GM23338 (cell line): ENCODE results near the gene YIF1A. TPM values are rescaled to one million over a fixed set of nuclear protein-coding genes. Genes with fewer than 3 reads are reported as not detected.
A peak's percentile ranks its signal among the peaks of the same experiment; 100 is the strongest.

Experiments used
- ATAC-seq: fragments of 200-7000 bp; cut with Tn5 transposase; 3 replicates; pipeline ENCODE4 v1.9.1; 2020
- DNase-seq: peaks from one replicate; pipeline ENCODE4 v3.0.0-alpha.2; 2015; ENCODE audit warnings: low spot score
- H2AFZ ChIP-seq: fragments of 200-600 bp; sonication (generic); 2 replicates; pipeline ENCODE4 v1.8.0; 2016; ENCODE audit warnings: antibody characterized with exemption, mild to moderate bottlenecking, moderate library complexity
- H3F3A ChIP-seq: fragments of 200-600 bp; sonication (generic); replicated peaks from 2 replicates; pipeline ENCODE4 v1.8.0; 2017; ENCODE audit warnings: antibody characterized with exemption, mixed run types, low read depth
- H3K27ac ChIP-seq: fragments of 200-600 bp; sonication (generic); 2 replicates; pipeline ENCODE4 v1.6.1; 2016; ENCODE audit warnings: low read depth
- H3K27me3 ChIP-seq: fragments of 200-600 bp; sonication (generic); 2 replicates; pipeline ENCODE4 v1.8.0; 2016; ENCODE audit warnings: mild to moderate bottlenecking, mixed run types, moderate library complexity; ENCODE audit not compliant: insufficient read depth
- H3K36me3 ChIP-seq: fragments of 200-600 bp; sonication (generic); 2 replicates; pipeline ENCODE4 v1.8.0; 2016; ENCODE audit warnings: mild to moderate bottlenecking; ENCODE audit not compliant: insufficient read depth
- H3K4me1 ChIP-seq: fragments of 200-600 bp; sonication (generic); 2 replicates; pipeline ENCODE4 v1.8.0; 2016; ENCODE audit warnings: mild to moderate bottlenecking, moderate library complexity; ENCODE audit not compliant: insufficient read depth
- H3K4me2 ChIP-seq: fragments of 200-600 bp; sonication (generic); 2 replicates; pipeline ENCODE4 v1.7.1; 2017; ENCODE audit warnings: mixed run types
- H3K4me3 ChIP-seq: fragments of 200-600 bp; sonication (generic); 2 replicates; pipeline ENCODE4 v1.6.1; 2016; ENCODE audit warnings: mixed run types
- H3K79me2 ChIP-seq: fragments of 200-600 bp; sonication (generic); replicated peaks from 2 replicates; pipeline ENCODE4 v1.8.0; 2017; ENCODE audit warnings: mild to moderate bottlenecking; ENCODE audit not compliant: insufficient read depth
- H3K9me2 ChIP-seq: fragments of 200-600 bp; sonication (generic); 2 replicates; pipeline ENCODE4 v1.8.0; 2017; ENCODE audit not compliant: insufficient read depth
- H4K20me1 ChIP-seq: fragments of 200-600 bp; sonication (generic); replicated peaks from 2 replicates; pipeline ENCODE4 v1.8.0; 2017; ENCODE audit warnings: mild to moderate bottlenecking; ENCODE audit not compliant: insufficient read depth
- H3K27ac Mint-ChIP-seq: 2 replicates; pipeline ENCODE4 v1.8.0; 2020; ENCODE audit warnings: inconsistent platforms, mild to moderate bottlenecking, moderate library complexity, mixed read lengths
- H3K27me3 Mint-ChIP-seq: 3 replicates; pipeline ENCODE4 v1.8.0; 2022; ENCODE audit warnings: low read depth, mild to moderate bottlenecking, moderate library complexity, mixed read lengths, inconsistent platforms; ENCODE audit not compliant: insufficient read depth, poor library complexity
- H3K36me3 Mint-ChIP-seq: 3 replicates; pipeline ENCODE4 v1.8.0; 2021; ENCODE audit warnings: low read depth, mild to moderate bottlenecking, inconsistent platforms, moderate library complexity, mixed read lengths
- H3K4me1 Mint-ChIP-seq: 3 replicates; pipeline ENCODE4 v1.8.0; 2020; ENCODE audit warnings: mild to moderate bottlenecking, inconsistent platforms, mixed read lengths
- H3K4me3 Mint-ChIP-seq: 3 replicates; pipeline ENCODE4 v1.8.0; 2021; ENCODE audit warnings: moderate library complexity, mild to moderate bottlenecking, inconsistent platforms, mixed read lengths
- H3K9me3 Mint-ChIP-seq: 3 replicates; pipeline ENCODE4 v1.8.0; 2020; ENCODE audit warnings: moderate library complexity, mild to moderate bottlenecking, inconsistent platforms, mixed read lengths
- CREB1 ChIP-seq: fragments of 250-450 bp; sonication (Bioruptor Pico); IDR thresholded peaks from 2 replicates; pipeline ENCODE4 v1.5.0; 2020; ENCODE audit warnings: low read depth, mild to moderate bottlenecking, moderate library complexity
- EZH2 ChIP-seq: fragments of 200-600 bp; sonication (generic); IDR thresholded peaks from one replicate; pipeline ENCODE4 v1.8.0; 2017; ENCODE audit warnings: antibody characterized with exemption, mild to moderate bottlenecking, low read depth; ENCODE audit not compliant: unreplicated experiment
- EZH2phosphoT487 ChIP-seq: fragments of 200-600 bp; sonication (generic); IDR thresholded peaks from one replicate; pipeline ENCODE4 v1.8.1; 2018; ENCODE audit warnings: antibody characterized with exemption; ENCODE audit not compliant: unreplicated experiment
- JUNB ChIP-seq: IDR thresholded peaks from one replicate; pipeline ENCODE4 v1.6.1; 2016; ENCODE audit warnings: antibody characterized with exemption; ENCODE audit not compliant: unreplicated experiment
- NANOG ChIP-seq: IDR thresholded peaks from 2 replicates; pipeline ENCODE4 v1.6.1; 2016; ENCODE audit warnings: antibody characterized with exemption, borderline replicate concordance
- POLR2AphosphoS5 ChIP-seq: IDR thresholded peaks from 2 replicates; pipeline ENCODE4 v1.6.1; 2016; ENCODE audit warnings: antibody characterized with exemption, low read depth
- polyA plus RNA-seq: library from polyadenylated mRNA; unstranded; fragments of >200 nt; fragmentation: Nextera tagmentation; extraction: Ambion mirVana; gene quantifications from 2 replicates; pipeline ENCODE4 v1.2.1, GENCODE V29; 2016
- total RNA-seq: library from RNA; depleted of rRNA; stranded (reverse); fragments of >200 nt; shearing (Covaris generic); gene quantifications from 2 replicates; pipeline ENCODE4 v1.2.3, GENCODE V29; 2014
- TF ChIP-seq, protein P1 (sequence below), 2 experiments: fragments of 200-600 bp in 1 of 2; sonication (generic) in 1 of 2; conservative IDR thresholded peaks; 2 replicates each; pipeline versions ENCODE4 v1.5.1 to v1.6.1; 2016 to 2017; ENCODE audit warnings: antibody characterized with exemption in 2 of 2, low read depth in 2 of 2, mild to moderate bottlenecking in 2 of 2, moderate library complexity in 1 of 2
- TF ChIP-seq, protein P2 (sequence below): IDR thresholded peaks from one replicate; pipeline ENCODE4 v1.6.1; 2018; ENCODE audit warnings: antibody characterized with exemption; ENCODE audit not compliant: unreplicated experiment
- TF ChIP-seq, protein P3 (sequence below): IDR thresholded peaks from 2 replicates; pipeline ENCODE4 v1.6.1; 2016; ENCODE audit warnings: antibody characterized with exemption

The YIF1A gene
- total and polyA plus RNA-seq, 2 experiments from 2014 or later: 75.6 to 87.0 TPM

DNA sequence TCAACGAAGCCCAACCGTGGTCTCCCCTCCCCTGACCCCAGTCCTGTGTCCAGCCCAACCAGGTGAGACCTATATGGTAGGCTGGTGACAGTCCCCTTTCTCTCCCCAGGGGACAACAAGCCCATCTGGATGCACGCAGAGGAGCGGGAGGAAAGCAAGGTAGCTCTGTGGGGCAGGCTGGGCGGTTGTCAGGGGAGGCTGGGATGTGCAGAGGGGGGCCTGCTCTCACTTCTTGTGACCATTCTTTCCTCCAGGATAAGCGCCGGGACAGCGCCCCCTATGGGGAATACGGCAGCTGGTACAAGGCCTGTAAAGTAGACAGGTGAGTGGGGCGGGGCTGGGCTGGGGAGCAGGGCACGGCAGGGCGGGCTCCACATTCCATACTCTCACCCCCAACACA lies 24.0 kb downstream of the YIF1A start:
- DNase-seq (peak; percentile 93), ATAC-seq (peak; percentile 17)
- Histone ChIP-seq H3K79me2 (peaks cover 6% of the 10 kb centered on the region), H3K27ac (peak overlapping the region; percentile 50; the same call in 1 of the 2 replicates), H3K27me3 (no peaks in the 10 kb centered on the region), H4K20me1 (peaks cover 7% of the 10 kb centered on the region), H3K4me1 (no peaks in the 10 kb centered on the region), H3K4me3 (no peak overlapping the region), H3K9me2 (no peaks in the 10 kb centered on the region), H2AFZ (no peak overlapping the region), H3K4me2 (no peak overlapping the region), H3F3A (0 out of 2 replicates have a peak, but pooled peaks cover 14% of the 10 kb centered on the region), H3K36me3 (no peaks in the 10 kb centered on the region)
- TF ChIP-seq EZH2phosphoT487: no peak
- TF ChIP-seq, protein P1, sequence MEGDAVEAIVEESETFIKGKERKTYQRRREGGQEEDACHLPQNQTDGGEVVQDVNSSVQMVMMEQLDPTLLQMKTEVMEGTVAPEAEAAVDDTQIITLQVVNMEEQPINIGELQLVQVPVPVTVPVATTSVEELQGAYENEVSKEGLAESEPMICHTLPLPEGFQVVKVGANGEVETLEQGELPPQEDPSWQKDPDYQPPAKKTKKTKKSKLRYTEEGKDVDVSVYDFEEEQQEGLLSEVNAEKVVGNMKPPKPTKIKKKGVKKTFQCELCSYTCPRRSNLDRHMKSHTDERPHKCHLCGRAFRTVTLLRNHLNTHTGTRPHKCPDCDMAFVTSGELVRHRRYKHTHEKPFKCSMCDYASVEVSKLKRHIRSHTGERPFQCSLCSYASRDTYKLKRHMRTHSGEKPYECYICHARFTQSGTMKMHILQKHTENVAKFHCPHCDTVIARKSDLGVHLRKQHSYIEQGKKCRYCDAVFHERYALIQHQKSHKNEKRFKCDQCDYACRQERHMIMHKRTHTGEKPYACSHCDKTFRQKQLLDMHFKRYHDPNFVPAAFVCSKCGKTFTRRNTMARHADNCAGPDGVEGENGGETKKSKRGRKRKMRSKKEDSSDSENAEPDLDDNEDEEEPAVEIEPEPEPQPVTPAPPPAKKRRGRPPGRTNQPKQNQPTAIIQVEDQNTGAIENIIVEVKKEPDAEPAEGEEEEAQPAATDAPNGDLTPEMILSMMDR (conservative IDR thresholded peaks at IDR 0.05; ENCODE audit: low read depth in 2 of 2): peak; percentile 81 to 82
- no peak overlapping the region for H3K4me3 Mint-ChIP-seq
- H3K36me3 Mint-ChIP-seq: peaks cover 33% of the 10 kb centered on the region
- no peaks in the 10 kb centered on the region for H3K9me3 Mint-ChIP-seq
- peaks cover 14% of the 10 kb centered on the region for H3K4me1 Mint-ChIP-seq
- H3K27ac Mint-ChIP-seq: no peak overlapping the region
- H3K27me3 Mint-ChIP-seq: peaks cover 10% of the 10 kb centered on the region

DNA sequence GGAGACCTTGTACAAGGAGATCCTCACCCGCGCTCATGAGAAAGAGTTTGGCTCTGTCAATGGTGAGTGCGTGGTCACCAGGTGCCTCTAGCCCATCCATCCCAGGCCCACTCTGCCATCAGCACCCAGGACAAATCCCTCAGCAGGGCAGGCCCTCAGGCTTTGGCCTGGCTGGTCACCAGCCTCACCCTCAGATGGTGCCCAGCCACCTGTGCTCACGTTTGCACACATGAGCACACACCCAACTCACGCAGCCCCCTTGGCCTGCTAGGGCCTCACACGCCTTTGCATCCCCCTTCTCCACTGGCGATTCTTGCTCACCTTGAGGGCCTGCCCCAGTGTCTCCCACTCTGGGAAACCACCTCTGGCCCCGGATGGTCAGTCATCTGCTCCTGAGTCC lies 24.6 kb downstream of the YIF1A start:
- Histone ChIP-seq H3K27ac (peak overlapping the region; percentile 50; the same call in 1 of the 2 replicates), H3F3A (peaks cover 11% of the 10 kb centered on the region; the same call in 1 of the 2 replicates), H3K9me2 (no peaks in the 10 kb centered on the region), H3K27me3 (no peaks in the 10 kb centered on the region), H3K4me3 (no peak overlapping the region), H4K20me1 (peaks cover 5% of the 10 kb centered on the region; the same call in 1 of the 2 replicates), H2AFZ (no peak overlapping the region), H3K4me1 (no peaks in the 10 kb centered on the region; the same call in 1 of the 2 replicates), H3K79me2 (peaks cover 4% of the 10 kb centered on the region), H3K4me2 (no peak overlapping the region), H3K36me3 (0 out of 2 replicates have a peak, but pooled peaks cover 5% of the 10 kb centered on the region)
- Mint-ChIP-seq H3K27ac (no peak overlapping the region), H3K4me1 (peaks cover 10% of the 10 kb centered on the region), H3K4me3 (no peak overlapping the region), H3K27me3 (peaks cover 10% of the 10 kb centered on the region), H3K9me3 (no peaks in the 10 kb centered on the region), H3K36me3 (peaks cover 38% of the 10 kb centered on the region)
- TF ChIP-seq POLR2AphosphoS5 (no peak), NANOG (no peak)
- no peak for ATAC-seq
- no peak for DNase-seq

DNA sequence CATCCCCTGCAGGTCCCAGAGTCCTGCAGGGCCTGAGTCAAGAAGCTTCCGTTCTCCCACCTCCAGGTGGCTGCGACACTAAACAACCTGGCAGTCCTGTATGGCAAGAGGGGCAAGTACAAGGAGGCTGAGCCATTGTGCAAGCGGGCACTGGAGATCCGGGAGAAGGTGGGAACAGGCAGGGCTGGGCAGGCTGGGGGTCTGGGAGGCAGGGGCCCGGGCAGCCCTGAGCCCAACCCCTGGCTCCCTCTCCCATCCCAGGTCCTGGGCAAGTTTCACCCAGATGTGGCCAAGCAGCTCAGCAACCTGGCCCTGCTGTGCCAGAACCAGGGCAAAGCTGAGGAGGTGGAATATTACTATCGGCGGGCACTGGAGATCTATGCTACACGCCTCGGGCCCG lies 25.2 kb downstream of the YIF1A start:
- Mint-ChIP-seq H3K27me3 (peaks cover 10% of the 10 kb centered on the region), H3K27ac (no peak overlapping the region), H3K4me1 (peaks cover 12% of the 10 kb centered on the region), H3K4me3 (no peak overlapping the region), H3K9me3 (no peaks in the 10 kb centered on the region), H3K36me3 (peaks cover 43% of the 10 kb centered on the region)
- Histone ChIP-seq H3K79me2 (peaks cover 10% of the 10 kb centered on the region; the same call in 1 of the 2 replicates), H3K4me3 (no peak overlapping the region), H2AFZ (no peak overlapping the region), H3K9me2 (no peaks in the 10 kb centered on the region), H3F3A (peaks cover 11% of the 10 kb centered on the region), H4K20me1 (peaks cover 8% of the 10 kb centered on the region; the same call in 1 of the 2 replicates), H3K4me2 (no peak overlapping the region), H3K4me1 (peaks cover 6% of the 10 kb centered on the region), H3K27me3 (no peaks in the 10 kb centered on the region), H3K36me3 (0 out of 2 replicates have a peak, but pooled peaks cover 9% of the 10 kb centered on the region), H3K27ac (no peak overlapping the region)
- DNase-seq (no peak), ATAC-seq (no peak)
- TF ChIP-seq POLR2AphosphoS5 (no peak), JUNB (no peak), CREB1 (CRISPR knock-in tag) (no peak), EZH2phosphoT487 (no peak), EZH2 (no peak), NANOG (no peak)
- TF ChIP-seq, protein P2, sequence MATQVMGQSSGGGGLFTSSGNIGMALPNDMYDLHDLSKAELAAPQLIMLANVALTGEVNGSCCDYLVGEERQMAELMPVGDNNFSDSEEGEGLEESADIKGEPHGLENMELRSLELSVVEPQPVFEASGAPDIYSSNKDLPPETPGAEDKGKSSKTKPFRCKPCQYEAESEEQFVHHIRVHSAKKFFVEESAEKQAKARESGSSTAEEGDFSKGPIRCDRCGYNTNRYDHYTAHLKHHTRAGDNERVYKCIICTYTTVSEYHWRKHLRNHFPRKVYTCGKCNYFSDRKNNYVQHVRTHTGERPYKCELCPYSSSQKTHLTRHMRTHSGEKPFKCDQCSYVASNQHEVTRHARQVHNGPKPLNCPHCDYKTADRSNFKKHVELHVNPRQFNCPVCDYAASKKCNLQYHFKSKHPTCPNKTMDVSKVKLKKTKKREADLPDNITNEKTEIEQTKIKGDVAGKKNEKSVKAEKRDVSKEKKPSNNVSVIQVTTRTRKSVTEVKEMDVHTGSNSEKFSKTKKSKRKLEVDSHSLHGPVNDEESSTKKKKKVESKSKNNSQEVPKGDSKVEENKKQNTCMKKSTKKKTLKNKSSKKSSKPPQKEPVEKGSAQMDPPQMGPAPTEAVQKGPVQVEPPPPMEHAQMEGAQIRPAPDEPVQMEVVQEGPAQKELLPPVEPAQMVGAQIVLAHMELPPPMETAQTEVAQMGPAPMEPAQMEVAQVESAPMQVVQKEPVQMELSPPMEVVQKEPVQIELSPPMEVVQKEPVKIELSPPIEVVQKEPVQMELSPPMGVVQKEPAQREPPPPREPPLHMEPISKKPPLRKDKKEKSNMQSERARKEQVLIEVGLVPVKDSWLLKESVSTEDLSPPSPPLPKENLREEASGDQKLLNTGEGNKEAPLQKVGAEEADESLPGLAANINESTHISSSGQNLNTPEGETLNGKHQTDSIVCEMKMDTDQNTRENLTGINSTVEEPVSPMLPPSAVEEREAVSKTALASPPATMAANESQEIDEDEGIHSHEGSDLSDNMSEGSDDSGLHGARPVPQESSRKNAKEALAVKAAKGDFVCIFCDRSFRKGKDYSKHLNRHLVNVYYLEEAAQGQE: no peak
- TF ChIP-seq, protein P3, sequence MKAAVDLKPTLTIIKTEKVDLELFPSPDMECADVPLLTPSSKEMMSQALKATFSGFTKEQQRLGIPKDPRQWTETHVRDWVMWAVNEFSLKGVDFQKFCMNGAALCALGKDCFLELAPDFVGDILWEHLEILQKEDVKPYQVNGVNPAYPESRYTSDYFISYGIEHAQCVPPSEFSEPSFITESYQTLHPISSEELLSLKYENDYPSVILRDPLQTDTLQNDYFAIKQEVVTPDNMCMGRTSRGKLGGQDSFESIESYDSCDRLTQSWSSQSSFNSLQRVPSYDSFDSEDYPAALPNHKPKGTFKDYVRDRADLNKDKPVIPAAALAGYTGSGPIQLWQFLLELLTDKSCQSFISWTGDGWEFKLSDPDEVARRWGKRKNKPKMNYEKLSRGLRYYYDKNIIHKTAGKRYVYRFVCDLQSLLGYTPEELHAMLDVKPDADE: no peak
